HG02884 (cell line): ENCODE measurements around the gene LRRC32.

Experiments
- ATAC-seq: cut with Tn5 transposase; IDR thresholded peaks from one replicate; pipeline ENCODE4 v1.9.1; 2021; ENCODE audit warnings: mild to moderate bottlenecking, moderate library complexity; ENCODE audit not compliant: unreplicated experiment

Gene LRRC32

DNA sequence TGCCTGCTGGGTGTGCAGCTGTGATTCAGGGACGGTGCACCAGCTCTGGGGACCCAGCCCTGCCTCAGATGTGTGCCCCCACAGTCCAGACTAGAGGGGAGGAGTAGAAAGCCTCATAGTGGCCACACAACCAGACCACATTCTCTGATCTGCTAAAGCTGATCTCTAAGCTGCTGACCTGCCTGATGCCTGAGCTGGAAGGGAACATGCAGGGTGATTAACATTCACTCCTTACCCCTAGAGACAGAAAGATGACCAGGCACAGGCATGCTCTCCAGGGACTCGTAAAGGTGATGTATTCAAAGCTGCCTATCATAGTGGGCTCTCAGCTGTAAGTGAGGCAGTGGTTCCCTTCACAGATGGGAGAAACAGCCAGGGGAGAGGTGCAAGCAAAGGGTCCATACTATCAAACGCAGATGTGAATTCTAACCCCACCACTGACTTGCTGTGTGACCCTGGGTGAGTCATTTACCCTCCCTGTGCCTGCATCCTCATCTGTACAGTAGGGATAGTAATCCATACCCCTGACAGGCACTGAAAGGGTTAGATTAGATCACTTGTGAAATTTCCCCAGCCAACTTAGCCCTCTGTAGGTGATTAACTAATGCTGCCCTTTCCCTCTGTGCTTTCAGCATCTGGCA, 29.0 kb upstream of the LRRC32 start:
- ATAC-seq = no peak

DNA sequence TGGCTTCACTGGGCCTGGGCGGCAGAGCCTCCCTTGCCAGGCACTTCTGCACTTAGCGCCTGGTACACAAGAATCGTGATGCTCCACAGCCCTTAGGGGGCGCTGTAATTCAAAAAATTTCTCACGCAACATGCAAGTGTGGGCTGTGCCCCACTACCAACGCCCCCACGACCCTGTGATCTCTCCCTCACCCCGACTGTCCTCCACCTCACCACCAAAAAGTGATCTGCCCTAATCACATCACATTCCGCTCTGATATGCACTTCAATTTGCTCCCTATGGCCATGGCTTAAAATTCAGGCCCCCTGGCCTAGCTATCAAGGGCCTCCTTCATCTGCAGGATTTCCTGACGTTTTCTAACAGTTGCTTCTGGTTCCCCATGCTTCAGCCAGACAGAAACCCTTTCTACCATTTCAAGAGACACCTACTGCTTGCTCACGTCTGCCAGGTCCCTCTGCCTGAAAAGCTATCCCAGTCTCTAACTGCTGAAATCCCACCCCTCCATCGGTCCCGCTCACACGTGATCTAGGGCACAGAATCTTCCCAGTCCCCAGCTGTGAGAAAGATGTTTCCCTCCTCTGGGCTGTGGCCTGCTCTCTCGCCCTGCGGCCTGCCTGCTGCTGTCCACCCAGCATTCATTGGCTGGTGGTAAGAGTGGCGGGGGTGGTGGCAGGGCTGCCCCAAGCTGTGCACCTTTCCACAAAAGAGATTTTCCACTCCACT, 27.9 kb upstream of the LRRC32 start:
- ATAC-seq = no peak

DNA sequence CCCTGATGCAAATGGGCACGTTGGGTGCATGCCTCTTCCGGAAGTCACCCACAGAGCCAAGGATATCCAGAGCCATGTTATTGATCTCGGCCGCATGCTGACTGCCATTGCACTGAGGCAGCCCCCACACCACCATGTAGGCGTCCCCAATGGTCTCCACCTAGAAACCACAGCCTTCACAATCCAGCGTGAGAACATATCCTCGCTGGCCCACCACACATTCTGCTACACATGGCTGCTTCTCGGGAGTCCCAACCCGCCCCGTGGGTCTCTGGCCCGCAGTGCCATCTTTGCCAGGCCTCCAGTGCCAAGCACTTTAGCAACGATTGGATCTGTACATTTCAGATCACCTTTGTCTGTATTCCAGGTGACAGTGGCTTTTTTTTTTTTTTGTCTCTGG, 26.2 kb upstream of the LRRC32 start:
- ATAC-seq = no peak

DNA sequence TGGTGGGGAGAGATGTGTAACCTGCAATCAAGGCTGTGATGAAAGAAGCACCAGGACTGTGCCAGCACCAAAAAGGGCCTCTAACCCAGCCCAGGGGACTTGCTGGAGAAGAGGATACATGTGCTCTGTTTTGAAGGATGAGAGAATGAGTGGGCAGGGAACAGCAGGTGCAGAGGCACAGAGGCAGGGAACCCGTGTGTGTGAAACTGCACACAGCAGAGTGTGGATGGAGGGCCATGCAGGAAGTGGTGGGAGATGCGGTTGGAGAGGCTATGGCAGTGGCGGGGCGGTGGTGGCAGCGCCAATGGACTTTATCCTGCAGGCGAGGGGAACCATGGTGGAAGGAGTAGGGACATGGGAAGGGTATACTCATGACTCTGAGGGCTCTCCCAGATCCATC, 25.2 kb upstream of the LRRC32 start:
- no peak for ATAC-seq

DNA sequence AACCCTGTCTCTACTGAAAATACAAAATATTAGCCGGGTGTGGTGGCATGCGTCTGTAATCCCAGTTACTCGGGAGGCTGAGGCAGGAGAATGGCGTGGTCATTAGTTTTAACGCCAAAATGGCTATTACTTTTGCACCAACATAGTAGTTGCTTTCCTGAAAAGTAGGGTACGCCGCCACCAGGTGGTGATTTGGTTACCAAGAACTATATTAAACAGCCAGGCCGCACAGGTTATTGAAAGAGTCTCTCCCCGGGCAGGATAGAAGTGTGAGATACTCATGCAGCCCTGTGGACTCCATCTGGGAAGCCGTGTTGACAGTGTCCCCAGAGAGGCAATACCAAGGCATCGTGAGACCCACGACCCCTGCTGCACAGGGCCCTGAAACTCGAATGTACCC, 24.6 kb upstream of the LRRC32 start:
- ATAC-seq = no peak

DNA sequence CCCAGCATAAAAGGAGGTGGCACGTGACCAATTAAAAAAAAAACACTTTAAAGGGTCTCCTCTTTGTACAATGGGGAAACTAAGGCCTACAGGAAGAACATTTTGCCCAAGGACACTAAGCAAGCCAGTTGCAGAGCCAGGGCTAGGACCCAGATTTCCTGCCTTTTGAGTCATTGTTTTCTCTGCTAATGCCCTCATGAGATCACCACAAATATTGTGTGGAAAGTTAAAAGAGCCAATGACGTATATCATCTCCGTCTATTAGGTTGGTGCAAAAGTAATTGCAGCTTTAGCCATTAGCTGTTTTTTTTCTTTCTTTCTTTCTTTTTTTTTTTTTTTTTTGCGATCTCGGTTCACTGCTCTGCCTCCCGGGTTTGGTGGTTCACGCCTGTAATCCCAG, 24.1 kb upstream of the LRRC32 start:
- ATAC-seq = no peak

DNA sequence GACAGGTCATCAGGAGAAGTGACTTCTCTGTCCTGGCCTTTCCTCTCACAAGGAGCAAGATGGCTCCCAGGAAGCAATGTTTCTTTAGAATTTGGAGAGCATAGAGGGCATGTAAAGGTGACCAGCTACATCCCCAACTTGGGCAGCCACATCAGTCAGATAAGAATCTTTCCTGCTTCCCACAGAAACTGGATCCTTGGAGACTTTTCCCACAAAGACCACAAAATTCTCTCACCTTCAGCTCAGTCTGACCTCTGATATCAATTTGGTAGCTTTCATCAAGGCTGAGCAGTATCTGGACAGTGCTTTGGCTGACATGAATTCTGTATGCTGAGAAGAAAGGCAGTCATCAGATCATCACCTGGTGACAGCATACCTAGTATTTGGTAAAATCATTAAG, 23.3 kb upstream of the LRRC32 start:
- no peak for ATAC-seq

DNA sequence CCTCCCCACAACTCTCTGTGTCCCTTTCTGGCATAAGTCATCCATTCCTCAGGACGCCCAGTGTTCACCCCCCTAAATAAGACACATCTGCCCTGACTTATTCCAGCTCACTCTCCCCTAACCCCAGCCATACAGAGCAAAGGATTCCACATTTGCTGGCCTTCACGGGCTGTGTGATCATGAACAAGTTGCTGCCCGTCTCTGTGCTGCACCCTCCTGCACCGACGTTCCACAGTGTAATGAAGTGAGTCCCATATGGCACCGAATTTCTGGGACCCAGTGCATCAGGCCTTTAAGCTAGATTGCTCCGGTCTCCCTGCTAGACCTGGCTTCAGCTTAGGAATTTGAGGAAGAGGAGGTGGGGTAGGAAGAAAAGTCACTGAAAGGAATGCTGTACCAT, 22.4 kb upstream of the LRRC32 start:
- no peak for ATAC-seq

DNA sequence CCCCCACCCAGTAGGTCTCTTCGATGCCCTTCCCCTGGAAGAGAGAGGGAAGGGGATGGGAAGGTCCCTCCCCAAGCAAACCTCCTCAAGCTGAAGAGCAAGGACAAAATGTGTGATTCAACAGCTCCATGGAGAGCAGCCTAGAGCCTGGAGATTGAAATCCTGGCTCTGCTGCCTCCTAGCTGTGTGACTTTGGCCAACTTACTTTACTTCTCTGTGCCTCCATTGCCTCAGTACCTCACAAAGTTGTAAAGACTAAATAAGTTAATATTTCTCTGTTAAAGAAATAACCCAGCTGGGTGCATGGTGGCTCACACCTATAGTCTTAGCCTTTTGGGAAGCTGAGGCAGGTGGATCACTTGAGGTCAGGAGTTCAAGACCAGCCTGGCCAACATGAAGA, 21.1 kb upstream of the LRRC32 start:
- ATAC-seq = no peak

DNA sequence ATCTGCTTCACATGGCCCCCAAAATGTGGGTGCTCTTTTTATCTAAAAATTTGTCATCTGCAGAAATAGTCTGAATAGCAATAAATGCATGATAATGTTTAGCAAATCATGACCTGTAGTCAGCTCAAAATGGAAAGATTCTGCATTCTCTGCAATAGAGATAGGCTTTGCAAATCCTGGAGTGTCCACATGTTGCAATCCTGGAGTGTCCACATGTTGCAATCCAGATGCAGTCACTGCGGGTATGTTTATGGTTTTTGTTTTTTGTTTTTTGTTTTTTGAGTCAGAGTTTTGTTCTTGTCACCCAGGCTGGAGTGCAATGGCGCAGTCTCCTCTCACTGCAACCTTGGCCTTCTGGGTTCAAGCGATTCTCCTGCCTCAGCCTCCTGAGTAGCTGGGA, 20.2 kb upstream of the LRRC32 start:
- no peak for ATAC-seq

DNA sequence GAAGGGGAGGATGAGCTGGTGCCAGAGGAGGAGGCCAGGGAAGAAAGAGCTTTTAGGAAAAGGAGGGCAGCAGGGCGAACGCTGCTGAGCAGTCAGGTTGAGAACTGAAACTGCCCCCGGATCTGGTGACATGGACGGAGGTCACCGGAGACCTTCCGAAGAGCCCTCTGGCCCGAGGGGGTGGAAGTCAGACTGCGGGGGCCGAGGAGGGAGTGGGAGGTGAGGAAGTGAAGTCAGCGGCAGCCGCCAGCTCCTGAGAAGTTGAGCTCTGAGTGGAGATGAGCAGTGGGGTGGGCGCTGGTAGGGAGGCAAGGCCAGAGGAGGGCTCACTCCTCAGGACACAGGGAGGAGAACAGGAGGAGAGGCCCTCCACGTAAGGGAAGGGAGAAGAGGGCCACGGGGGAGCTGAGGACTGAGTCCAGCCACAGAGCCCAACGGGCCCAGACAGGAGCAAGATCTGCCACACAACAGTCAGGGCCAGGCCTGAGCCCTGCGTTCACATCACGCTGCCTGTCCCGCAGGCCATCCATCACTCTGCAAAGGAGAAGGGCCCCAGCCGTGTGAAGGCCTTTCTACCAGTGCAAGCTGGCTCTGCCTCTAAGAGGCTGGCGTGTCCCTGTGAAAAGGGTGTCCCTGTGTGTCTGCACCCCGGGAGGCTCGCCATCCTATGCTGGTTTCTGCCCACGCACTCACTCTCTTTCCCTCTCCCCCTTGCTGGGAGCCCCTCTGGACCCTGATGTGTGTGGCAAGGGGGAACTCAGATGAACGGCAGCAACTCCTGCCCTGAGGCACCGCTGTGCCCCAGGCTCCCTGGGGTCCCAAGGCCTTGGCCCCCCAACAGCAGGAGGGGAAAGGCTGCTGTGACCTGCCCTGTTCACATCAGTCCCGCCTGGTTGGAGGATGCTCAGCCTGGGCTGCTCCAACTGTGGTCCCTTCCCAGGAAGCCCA, 19.0 kb upstream of the LRRC32 start:
- no peak for ATAC-seq

DNA sequence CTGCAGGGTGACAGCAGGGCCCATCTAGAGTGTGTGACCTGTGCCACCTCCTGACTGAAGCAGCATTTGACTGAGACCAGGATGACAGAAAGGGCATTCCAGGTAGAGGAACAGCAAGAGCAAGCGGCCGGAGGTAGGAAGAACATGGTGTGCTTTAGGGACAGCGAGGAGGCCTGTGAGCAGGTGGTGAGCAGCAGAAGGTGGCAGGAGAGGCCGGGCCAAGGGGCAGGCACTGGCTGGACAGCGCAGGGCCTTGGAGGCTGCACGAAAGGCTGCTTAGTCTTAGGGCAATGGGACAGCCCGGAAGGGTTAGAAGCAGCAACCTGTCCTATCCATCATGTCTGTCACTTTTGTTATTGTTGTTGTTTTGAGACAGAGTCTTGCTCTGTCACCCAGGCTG, 17.6 kb upstream of the LRRC32 start:
- no peak for ATAC-seq

DNA sequence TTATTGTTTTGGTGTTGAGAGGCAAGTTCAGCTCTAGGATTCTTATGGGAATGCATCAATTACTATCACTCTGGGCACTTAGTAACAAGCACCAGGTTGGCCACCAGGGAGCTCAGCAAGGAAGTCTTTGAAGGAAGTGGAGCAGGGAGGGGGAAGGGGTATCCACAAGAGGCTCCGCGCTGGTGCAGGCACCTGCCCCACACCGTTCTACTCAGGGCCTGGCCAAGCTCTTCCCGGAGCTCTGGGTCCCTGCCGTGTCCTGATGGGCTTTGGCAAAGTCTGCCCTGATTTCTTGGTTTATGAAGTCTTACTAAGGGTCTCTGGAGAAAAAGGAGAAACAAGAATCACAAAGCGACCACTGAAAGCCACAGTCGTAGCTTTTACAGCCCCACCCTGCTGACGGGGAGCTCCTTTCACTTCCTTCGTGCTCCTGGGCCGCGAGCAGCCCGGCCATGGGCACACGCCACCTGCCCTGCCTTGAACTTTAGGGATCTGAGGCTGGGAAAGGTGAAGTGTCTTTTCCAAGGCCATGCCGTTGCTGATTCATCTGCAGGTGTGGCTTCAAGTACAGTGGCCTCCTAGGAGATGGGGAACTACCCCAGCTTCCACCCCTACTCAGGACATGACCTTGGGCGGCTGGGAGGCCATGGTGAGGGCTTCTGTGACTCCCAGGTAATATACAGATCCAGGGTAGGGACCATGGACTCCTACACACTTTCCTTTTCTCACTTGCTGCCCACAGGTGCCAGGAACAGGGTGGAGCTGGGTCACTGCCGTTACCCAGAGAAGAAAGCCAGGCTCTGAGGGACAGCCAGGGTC, 15.9 kb upstream of the LRRC32 start:
- ATAC-seq = no peak

DNA sequence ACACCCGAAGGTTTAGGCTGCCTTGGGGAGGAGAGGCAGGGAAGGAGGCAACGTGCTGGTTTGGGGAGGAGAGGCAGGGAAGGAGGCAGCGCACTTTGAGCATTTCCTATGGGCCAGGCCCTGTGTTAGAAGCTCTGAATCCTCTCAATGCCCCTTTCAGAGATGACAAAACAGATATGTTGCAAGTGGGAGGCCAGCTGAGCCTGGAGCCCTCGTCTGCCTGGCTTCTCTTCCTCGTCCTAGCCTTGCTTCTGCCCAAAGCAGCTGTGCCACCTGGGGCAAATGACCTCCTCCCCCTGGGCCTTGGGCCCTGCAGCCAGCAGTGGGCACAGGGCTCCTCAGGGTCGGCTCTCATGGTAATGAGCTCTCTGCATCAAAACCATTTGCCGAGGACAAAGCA, 15.3 kb upstream of the LRRC32 start:
- no peak for ATAC-seq

DNA sequence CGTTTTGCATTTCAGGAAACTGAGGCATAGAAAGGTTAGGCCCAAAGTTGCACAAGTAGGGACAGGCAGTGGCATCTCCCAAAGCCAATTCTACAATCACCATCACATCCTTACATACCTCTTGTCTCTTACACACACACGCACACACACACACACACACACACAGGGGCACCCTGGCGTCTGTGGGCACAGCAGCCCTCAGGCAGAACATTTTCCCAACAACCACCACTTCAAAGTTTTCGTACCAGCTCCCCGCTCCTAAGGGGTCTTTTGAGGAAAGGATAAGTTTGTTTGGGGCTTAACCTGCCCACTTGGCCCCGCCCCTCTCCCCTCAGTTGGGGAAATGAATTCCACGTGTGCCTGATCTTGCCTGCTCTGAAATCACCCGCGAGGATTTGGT, 14.7 kb upstream of the LRRC32 start:
- ATAC-seq = no peak

DNA sequence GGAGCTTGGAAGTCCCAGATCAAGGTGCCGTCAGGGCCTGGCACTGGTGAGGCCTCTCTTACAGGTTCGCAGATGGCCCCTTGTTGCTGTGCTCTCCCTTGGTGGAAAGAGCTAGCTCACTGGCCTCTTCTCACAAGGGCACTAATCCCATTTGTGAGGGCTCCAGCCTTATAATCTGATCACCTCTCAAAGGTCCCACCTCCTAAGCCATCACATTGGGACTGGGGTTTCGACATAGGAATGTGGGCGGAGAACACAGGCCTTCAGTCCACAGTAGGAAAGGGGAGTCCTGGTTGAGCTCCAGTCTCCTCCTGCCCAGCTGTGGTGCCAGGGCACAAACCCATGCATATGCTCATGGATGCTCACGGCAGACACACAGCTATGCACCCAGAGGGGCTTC, 14.0 kb upstream of the LRRC32 start:
- ATAC-seq = no peak

DNA sequence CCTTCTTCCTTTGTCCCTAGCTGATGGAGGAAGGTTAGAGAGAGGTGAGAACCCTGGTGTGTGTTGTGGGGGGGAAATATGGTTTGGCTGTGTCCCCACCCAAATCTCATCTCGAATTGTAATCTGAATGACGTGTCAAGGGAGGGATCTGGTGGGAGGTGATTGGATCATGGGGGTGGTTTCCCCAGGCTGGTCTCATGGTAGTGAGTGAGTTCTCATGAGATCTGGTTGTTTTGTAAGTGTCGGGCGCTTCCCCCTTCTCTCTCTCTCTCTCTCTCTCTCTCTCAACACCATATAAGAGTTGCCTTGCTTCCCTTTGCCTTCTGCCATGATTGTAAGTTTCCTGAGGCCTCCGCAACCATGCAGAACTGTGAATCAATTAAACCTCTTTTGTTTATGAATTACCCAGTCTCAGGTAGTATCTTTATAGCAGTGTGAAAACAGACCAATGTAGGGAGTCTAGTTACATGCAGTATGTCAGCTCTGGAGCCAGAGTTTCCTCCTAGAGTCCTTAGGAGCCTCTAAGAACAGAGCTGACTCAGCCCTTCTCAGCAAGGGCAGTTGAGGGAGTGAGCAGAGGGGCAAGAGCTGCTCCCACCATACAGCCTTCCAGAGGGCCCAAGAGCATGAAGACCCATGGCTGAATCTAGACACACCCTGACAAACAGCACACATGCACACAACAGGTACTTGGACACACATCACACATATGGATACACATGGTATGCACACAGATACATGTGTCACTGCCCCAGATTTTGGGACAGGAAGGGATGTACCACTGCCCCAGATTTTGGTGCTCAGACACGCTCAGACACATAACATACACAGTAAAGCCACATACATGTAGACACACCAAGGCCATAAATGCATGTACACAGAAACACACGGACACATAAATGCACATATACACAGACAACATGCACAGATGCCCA, 12.9 kb upstream of the LRRC32 start:
- ATAC-seq = no peak

DNA sequence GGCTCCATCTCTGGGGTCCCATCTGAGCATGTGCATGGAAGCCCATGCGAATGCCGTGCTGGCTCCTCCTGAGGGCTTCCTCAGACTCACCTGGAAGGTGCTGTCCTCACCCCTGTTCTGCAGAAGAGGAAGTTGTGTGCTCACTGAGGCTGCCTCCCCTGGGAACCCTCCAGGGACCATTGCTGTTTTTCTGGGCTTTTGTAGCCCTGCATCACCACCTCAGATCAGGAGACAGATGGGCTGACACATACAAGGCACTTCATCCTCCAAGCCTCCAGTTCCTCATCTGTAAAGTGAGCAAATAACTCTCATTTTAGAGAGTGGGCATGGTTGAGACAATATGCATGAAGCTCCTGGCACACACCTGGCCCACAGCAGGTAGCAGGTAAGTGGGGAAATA, 12.1 kb upstream of the LRRC32 start:
- ATAC-seq = no peak

DNA sequence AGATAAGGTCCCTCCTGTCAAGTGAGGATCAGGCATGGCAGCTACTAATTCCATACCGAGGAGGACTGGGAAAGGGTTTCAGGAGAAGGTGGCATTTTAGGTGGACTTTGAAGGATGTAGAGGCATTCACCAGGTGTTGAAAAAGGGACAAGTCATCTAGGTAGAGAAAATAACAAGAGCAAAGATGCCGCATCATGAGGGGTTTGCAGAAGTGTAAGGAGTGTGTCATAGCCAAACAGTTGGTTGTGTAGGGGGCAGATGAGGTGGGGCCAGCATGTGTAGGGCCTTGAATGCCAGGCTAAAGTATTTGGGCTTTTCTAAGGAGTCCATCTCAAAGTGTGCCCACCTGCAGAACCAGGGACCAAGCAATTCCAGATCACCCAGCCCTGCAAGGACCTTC, 11.6 kb upstream of the LRRC32 start:
- no peak for ATAC-seq
